ENCODE data around the gene MEF2B.

Gene MEF2B

DNA sequence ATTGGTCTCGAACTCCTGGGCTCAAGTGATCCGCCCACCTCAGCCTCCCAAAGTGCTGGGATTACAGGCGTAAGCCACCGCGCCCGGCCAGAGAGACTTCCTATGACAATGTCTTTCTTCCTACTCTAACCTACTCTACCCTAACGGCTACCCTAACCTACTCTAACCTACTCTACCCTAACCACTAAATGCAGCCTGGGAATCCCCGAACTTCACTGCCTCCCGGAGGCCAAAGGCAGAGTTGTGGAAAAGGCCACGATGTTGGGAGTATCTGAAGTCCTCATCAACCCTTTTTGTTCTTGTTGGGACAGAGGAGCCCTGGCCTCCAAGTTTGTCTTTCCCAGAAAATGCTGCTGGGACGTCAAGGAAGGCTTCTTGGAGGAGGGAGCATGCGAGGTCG lies 34.1 kb upstream of the MEF2B start:
- no peak overlapping the region for H3K27ac ChIP-seq
- TF ChIP-seq, protein P1, sequence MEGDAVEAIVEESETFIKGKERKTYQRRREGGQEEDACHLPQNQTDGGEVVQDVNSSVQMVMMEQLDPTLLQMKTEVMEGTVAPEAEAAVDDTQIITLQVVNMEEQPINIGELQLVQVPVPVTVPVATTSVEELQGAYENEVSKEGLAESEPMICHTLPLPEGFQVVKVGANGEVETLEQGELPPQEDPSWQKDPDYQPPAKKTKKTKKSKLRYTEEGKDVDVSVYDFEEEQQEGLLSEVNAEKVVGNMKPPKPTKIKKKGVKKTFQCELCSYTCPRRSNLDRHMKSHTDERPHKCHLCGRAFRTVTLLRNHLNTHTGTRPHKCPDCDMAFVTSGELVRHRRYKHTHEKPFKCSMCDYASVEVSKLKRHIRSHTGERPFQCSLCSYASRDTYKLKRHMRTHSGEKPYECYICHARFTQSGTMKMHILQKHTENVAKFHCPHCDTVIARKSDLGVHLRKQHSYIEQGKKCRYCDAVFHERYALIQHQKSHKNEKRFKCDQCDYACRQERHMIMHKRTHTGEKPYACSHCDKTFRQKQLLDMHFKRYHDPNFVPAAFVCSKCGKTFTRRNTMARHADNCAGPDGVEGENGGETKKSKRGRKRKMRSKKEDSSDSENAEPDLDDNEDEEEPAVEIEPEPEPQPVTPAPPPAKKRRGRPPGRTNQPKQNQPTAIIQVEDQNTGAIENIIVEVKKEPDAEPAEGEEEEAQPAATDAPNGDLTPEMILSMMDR (IDR thresholded peaks at IDR 0.05) = no peak
- no peak for TF ChIP-seq ZFX (IDR thresholded peaks at IDR 0.05; ENCODE audit: borderline replicate concordance)

DNA sequence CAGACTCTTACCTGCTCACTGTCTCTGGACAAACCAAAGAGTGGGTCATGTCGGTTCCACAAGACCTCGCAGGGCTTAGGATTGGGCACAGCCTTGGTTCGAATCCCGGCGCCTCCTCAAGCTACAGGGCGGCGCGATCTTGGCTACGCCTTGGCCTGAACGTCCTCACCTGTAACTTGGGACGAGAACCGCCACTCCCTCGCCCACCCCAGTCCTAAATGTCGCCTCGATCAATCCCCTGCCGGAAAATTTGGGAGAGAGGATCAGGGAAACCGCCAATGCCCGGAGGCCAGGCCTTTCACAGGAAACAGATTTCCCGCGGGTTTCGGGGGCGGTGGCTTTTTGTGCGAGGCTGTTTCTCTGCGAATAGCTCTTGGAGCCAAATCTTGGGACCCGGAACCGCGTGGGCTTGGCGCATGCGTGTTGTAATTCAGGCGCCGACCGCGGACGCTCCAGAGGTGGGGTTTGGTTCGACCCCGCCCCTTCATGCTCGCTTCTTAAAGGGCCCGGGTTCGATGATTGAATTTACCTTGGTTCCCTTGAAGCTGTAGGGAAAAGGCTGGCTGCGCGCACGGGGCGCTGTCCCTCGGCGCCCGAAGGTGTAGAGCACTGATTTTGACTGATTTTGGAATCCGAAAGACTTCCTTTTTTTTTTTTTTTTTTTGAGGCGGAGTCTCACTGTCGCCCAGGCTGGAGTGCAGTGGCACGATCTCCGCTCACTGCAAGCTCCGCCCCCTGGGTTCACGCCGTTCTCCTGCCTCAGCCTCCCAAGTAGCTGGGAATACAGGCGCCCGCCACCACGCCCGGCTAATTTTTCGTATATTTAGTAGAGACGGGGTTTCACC lies 33.2 kb upstream of the MEF2B start, which contains the start of gene NR2C2AP:
TSS of gene NR2C2AP (minus strand) at position 403 of the 845 bp plus-strand sequence. CDS start at position 49, 354 bp downstream.
- H3K27ac ChIP-seq = peak within 1 kb of the TSS; percentile 92
- TF ChIP-seq ZFX (IDR thresholded peaks at IDR 0.05; ENCODE audit: borderline replicate concordance) = no peak
- TF ChIP-seq, protein P1 (IDR thresholded peaks at IDR 0.05) = no peak

DNA sequence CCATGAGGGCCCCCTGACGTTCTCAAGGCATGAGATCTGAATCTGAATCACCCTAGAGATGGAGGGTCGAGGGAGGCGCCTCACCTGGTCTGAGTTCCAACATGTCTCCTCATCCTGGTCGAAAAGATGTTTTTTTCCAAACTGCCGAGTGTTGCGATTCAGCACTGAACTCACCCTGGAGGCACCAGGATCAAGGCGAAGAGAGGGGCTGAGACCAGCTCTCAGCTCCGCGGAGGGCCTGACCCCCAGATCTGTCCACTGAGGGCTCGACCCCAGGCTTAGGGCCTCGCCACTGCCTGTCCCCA lies 32.6 kb upstream of the MEF2B start:
- TF ChIP-seq, protein P1 (IDR thresholded peaks at IDR 0.05) = no peak
- TF ChIP-seq ZFX (IDR thresholded peaks at IDR 0.05; ENCODE audit: borderline replicate concordance) = no peak
- H3K27ac ChIP-seq = peak overlapping the region; percentile 92

DNA sequence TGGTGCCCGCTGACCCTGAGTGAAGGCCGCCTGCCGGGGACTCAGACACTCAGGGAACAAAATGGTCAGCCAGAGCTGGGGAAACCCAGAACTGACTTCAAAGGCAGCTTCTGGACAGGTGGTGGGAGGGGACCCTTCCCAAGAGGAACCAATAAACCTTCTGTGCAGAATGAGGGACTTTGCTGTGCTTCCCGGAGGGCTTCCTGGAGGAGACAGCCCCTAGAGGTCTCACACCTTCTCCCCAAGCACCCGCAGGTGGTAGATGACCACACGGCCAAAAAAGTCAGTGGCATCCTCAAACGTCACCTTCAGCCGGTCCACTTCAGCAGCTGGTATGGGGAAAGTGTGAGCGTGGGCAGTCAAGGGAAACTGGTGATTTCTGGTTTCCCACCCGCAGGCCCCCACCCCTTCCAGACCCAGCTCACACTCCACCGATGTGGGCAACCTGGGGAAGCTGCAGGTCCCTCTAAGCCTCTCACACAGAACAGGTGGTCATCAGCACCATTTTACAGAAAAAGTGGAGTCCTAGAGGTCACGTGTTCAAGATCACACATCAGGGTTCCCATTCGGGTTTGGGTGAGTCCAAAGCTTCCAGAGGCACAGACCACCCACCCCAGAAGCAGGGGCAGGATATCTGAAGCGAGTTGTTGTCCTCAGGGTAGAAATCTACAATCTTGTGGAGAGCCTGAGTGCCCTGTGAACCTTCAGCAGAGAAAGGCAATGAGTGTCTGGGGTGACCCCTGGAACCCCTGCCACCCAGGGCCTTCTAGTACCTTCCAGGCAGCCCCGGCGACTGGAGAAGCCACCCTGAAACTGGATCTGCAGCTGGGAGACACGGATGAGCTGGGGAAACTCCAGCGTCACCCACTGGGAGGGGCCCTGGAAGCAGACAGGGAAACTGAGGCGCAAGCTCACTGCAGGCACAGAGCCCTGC lies 31.9 kb upstream of the MEF2B start:
- H3K27ac ChIP-seq = peak overlapping the region; percentile 92
- TF ChIP-seq ZFX (IDR thresholded peaks at IDR 0.05; ENCODE audit: borderline replicate concordance) = no peak
- TF ChIP-seq, protein P1 (IDR thresholded peaks at IDR 0.05) = no peak

DNA sequence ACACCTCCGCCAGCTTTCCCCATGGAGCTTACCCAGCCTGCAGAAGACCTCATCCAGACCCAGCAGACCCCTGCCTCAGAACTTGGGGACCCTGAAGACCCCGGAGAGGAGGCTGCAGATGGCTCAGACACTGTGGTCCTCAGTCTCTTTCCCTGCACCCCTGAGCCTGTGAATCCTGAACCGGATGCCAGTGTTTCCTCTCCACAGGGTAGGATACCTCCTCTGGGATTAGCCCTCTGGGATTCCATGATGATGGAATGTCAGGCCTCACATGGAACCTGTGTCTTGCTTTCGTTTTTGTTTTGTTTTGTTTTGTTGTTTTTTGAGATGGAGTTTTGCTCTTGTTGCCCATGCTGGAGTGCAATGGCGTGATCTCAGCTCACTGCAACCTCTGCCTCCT lies 23.9 kb upstream of the MEF2B start:
- no peak for TF ChIP-seq ZFX (IDR thresholded peaks at IDR 0.05; ENCODE audit: borderline replicate concordance)
- TF ChIP-seq, protein P1 (IDR thresholded peaks at IDR 0.05) = no peak
- H3K27ac ChIP-seq = peak overlapping the region; percentile 94; the same call in 1 of the 2 replicates

DNA sequence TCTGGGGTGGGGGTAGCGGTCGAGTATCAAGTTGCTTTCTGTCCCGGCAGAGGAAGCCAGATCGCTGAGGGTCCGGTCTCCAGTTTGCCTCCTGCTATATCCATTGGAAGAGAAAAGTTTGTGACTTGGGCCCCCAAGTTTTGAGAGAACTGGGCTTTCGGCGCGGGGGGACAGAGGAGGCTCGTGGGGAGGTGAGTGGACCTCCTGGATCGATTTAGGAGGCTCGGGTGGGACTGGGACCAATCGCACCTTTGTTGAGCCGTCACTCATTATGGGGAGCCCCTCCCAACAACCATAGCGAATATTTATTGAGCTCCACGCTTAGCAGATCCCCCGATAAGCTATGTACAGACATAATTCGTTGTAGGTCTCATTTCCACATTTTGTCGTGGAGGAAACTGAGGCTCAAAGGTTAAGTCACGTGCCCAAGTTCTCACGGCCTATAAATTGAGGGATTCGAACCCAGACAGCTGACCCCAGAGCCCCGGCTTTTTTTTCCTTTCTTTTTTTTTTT lies 22.9 kb upstream of the MEF2B start:
- no peak for TF ChIP-seq ZFX (IDR thresholded peaks at IDR 0.05; ENCODE audit: borderline replicate concordance)
- TF ChIP-seq, protein P1 (IDR thresholded peaks at IDR 0.05) = no peak
- peak overlapping the region; percentile 94 for H3K27ac ChIP-seq

Measured in 22Rv1 (cell line).